Measurements from ENCODE around the gene HNRNPA1L2. TPM values are rescaled to one million over a fixed set of nuclear protein-coding genes. Genes with fewer than 3 reads are reported as not detected.

HNRNPA1L2 gene
- total and polyA plus RNA-seq, 9 of the 15 experiments (the other 6 are each of a cell fraction or from before 2014, with no cell fraction given) = 3.7 to 10.8 (median 6.8) TPM

- no peak for TF ChIP-seq HMBOX1 (IDR thresholded peaks at IDR 0.05)
Observed at GRCh38 chr13:52650731-52651130, 8.5 kb downstream of the HNRNPA1L2 start (continued).

- ATAC-seq (peak; percentile 59), FAIRE-seq (no peak), DNase-seq (ENCODE audit: extremely low read depth in 1 of 4, low spot score in 3 of 4) (peak in 1 of 4 experiments; percentile 31)
- Histone ChIP-seq H3K79me2 (ENCODE audit: control insufficient read depth, insufficient read depth, low read length) (peaks cover 63% of the 10 kb centered on the region), H3K4me2 (ENCODE audit: insufficient read depth, low read length) (peak overlapping the region; percentile 80), H3K4me3 (peak overlapping the region; percentile 66), H3K36me3 (ENCODE audit: control insufficient read depth, insufficient read depth, low read length) (peaks cover 33% of the 10 kb centered on the region; the same call in 2 of the 3 replicates), H3K9me1 (ENCODE audit: control insufficient read depth, insufficient read depth, low read length) (no peaks in the 10 kb centered on the region), H3K9ac (ENCODE audit: insufficient read depth in 1 of 2, low read depth in 2 of 2, low read length in 2 of 2) (peak overlapping the region; percentile 84 to 85), H3K4me1 (replicated peaks in 1 of 2; ENCODE audit: control insufficient read depth in 2 of 2, insufficient read depth in 2 of 2, low read length in 2 of 2) (peaks cover 0 to 5% of the 10 kb centered on the region in 2 experiments; a peak in 1 of 5 replicates), H3K27me3 (ENCODE audit: control insufficient read depth in 2 of 2, insufficient read depth in 2 of 2, low read length in 2 of 2) (no peaks in the 10 kb centered on the region), H4K20me1 (replicated peaks; ENCODE audit: control insufficient read depth, insufficient read depth, low read length) (no peaks in the 10 kb centered on the region), H2AFZ (ENCODE audit: low read depth, low read length) (peak overlapping the region; percentile 97), H3K27ac (ENCODE audit: extremely low read depth, low read depth, low read length) (peak overlapping the region; percentile 92), H3K9me3 (replicated peaks; ENCODE audit: control insufficient read depth, insufficient read depth, low read depth, low read length) (no peaks in the 10 kb centered on the region)
- ChIA-PET POLR2A (interaction anchor here (1.5 to 3.4 kb wide), 3 partner anchors 9 to 34 kb away, joined by 5 to 24 read pairs (median 8); partner anchors contain the start of gene HNRNPA1L2), CTCF (ENCODE audit: low intra/inter-chr PET ratio) (no interaction called here)
- intact Hi-C loops (cut with micrococcal nuclease) = loop anchor here (1.0 to 10.0 kb wide), 2 partner anchors 35 to 197 kb away; partner anchors contain the start of genes CKAP2 and VPS36
- in situ Hi-C loops (cut with MboI) = no loop called here
- TSS peak; percentile 67 for BruUV-seq (replicated peaks)
- WGBS (ENCODE audit: insufficient coverage, low coverage, missing lambda C conversion rate) = 1% methylated on average over 7 of the region's 7 CpGs
- TF ChIP-seq NELFE (IDR thresholded peaks at IDR 0.05; ENCODE audit: insufficient read depth, insufficient read length) (no peak), SMARCA4 (IDR thresholded peaks at IDR 0.05) (0 out of 2 replicates have a peak, but pooled peaks have one; percentile 28), ZZZ3 (IDR thresholded peaks at IDR 0.05) (peak; percentile 70; the same call in 1 of the 2 replicates), TCF7 (IDR thresholded peaks at IDR 0.05; ENCODE audit: borderline replicate concordance) (no peak), ZNF644 (tag; IDR thresholded peaks at IDR 0.05; ENCODE audit: low read depth) (0 out of 2 replicates have a peak, but pooled peaks have one; percentile 28), PREB (CRISPR knock-in tag; IDR thresholded peaks at IDR 0.05) (no peak), PHF8 (IDR thresholded peaks at IDR 0.05; ENCODE audit: borderline replicate concordance, low read length) (peak; percentile 68; the same call in 1 of the 2 replicates), NCOR1 (IDR thresholded peaks at IDR 0.05) (0 out of 2 replicates have a peak, but pooled peaks have one; percentile 11), TAF9B (IDR thresholded peaks at IDR 0.05; ENCODE audit: partially characterized antibody) (peak; percentile 70), ZNF592 (IDR thresholded peaks at IDR 0.05) (0 out of 2 replicates have a peak, but pooled peaks have one; percentile 44), EWSR1 (IDR thresholded peaks at IDR 0.05; ENCODE audit: borderline replicate concordance, low read depth, partially characterized antibody) (no peak), SIN3A (IDR thresholded peaks at IDR 0.05; ENCODE audit: borderline replicate concordance in 2 of 2, control insufficient read depth in 1 of 2, low read depth in 2 of 2, low read length in 2 of 2) (0 out of 4 replicates have a peak, but pooled peaks of 1 of the 2 experiments have one; percentile 14)
Observed at GRCh38 chr13:52651897-52652195, 9.6 kb downstream of the HNRNPA1L2 start.
